ENCODE data around the gene NETO1. TPM values are rescaled to one million over a fixed set of nuclear protein-coding genes. Genes with fewer than 3 reads are reported as not detected.

The NETO1 gene
- total and polyA plus RNA-seq, 8 donors, result 0.26 to 2.3 (median 1.3) TPM; not detected in 4

DNA sequence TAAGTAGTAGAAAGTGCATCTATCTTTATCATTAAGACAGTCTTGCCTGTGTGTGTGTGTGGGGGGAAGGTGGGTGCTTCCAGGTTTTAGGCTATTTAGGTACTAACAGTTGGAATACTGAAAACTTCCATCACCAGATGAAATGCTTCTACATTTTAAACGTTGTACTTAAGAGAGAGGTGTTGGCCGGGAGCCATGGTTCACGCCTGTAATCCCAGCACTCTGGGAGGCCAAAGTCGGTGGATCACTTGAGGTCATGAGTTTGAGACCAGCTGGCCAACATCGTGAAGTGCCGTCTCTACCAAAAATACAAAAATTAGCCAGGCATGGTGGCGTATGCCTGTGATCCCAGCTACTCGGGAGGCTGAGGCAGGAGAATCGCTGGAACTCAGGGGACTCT lies 4.0 kb downstream of the NETO1 start:
- intact Hi-C loops (cut with DNase I), result no loop called here
- Histone ChIP-seq H3K27me3 (peaks cover 0 to 13% (median 2%) of the 10 kb centered on the region in 4 donors), H3K4me1 (no peaks in the 10 kb centered on the region), H3K27ac (no peak overlapping the region), H3K4me3 (no peak overlapping the region), H3K9me3 (no peaks in the 10 kb centered on the region), H3K36me3 (no peaks in the 10 kb centered on the region)
- TF ChIP-seq, protein P1, sequence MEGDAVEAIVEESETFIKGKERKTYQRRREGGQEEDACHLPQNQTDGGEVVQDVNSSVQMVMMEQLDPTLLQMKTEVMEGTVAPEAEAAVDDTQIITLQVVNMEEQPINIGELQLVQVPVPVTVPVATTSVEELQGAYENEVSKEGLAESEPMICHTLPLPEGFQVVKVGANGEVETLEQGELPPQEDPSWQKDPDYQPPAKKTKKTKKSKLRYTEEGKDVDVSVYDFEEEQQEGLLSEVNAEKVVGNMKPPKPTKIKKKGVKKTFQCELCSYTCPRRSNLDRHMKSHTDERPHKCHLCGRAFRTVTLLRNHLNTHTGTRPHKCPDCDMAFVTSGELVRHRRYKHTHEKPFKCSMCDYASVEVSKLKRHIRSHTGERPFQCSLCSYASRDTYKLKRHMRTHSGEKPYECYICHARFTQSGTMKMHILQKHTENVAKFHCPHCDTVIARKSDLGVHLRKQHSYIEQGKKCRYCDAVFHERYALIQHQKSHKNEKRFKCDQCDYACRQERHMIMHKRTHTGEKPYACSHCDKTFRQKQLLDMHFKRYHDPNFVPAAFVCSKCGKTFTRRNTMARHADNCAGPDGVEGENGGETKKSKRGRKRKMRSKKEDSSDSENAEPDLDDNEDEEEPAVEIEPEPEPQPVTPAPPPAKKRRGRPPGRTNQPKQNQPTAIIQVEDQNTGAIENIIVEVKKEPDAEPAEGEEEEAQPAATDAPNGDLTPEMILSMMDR (IDR thresholded peaks at IDR 0.05), result no peak
- ATAC-seq, result no peak
- DNase-seq, result no peak
- 65 to 80% methylated on average over 9 of the region's 9 CpGs for WGBS, 2 donors
- no peak for FAIRE-seq

DNA sequence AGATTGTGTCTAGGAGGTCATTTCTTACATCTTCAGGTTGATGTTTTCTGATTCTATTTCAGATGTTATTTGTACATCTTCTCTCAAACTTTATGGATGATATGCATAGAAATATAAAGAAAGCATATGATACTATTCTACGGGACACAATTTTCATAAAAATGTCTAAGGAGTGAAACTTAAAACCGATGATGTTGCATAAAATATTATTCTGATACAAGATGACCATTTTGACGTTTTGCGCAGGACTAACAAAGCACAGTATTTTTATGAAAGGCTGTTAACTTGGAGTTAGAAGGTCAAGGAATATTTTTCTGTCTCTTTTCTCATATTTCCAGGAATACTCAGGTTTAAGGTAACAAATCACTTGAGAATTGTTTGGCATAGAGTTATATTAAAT lies 8.7 kb downstream of the NETO1 start:
- Histone ChIP-seq H3K9me3 (no peaks in the 10 kb centered on the region), H3K27ac (no peak overlapping the region), H3K4me3 (no peak overlapping the region), H3K27me3 (no peaks in the 10 kb centered on the region), H3K36me3 (no peaks in the 10 kb centered on the region), H3K4me1 (no peaks in the 10 kb centered on the region)
- TF ChIP-seq, protein P1 (IDR thresholded peaks at IDR 0.05), result no peak
- 64 to 82% methylated on average over 4 of the region's 4 CpGs for WGBS, 2 donors
- no peak for DNase-seq
- intact Hi-C loops (cut with DNase I), result no loop called here
- FAIRE-seq, result no peak
- no peak for ATAC-seq

DNA sequence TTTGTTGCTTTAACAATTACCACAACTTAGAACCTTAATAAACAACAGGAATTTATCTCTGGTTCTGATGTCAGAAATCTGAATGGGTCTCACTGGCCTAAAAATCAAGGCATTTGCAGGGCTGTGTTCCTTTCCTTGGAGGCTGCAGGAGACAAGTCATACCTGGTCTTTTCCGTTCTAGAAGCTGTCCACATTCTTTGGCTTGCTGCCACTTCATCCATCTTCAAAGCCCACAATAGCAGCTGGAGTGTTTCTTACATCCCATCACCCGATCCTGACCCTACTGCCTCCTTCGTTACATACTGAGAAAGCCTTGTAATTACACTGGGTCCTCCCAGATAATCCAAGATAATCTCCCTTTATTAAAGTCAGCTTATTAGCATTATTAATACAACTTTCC lies 18.1 kb downstream of the NETO1 start:
- Histone ChIP-seq H3K27ac (no peak overlapping the region), H3K4me1 (no peaks in the 10 kb centered on the region), H3K36me3 (no peaks in the 10 kb centered on the region), H3K9me3 (no peaks in the 10 kb centered on the region), H3K27me3 (no peaks in the 10 kb centered on the region), H3K4me3 (no peak overlapping the region)
- ATAC-seq (no peak), DNase-seq (no peak), FAIRE-seq (no peak)
- intact Hi-C loops (cut with DNase I), result no loop called here
- WGBS, 2 donors, result 40 to 50% methylated on average over 3 of the region's 3 CpGs
- TF ChIP-seq, protein P1 (IDR thresholded peaks at IDR 0.05), result no peak

DNA sequence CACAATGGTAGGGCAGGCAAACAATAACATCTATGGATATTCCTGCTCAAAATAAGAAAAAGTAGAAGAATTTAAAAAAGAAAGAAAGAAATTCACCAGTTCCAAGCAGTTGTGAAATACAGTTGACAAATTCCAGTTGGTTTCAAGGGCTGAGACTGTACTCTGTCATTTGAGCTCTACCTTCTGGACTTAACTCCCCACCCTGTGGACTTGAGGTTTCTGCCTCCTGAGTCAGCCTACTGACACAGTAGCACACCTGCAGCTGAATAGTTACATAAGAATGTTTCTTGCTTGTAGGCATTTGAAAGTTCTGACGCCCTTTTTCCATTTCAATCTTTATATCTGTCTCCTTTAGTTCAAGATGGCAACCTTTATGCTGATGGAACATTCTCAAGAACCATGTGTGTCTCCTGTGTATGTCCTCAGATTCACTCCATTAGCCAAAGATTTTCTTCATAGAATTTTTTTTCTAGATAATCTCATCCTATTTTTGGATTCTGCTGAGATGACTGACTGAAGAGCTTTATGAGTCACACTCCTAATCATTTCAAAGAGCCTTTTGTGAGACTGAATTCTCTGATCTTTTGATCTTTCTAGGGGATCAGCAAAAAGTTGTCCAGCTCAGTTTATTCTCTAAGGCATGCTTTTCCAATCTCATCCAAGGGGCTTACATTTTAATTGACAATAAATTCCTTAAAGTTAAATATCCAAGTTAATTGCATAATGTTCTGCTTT lies 19.1 kb downstream of the NETO1 start:
- Histone ChIP-seq H3K9me3 (no peaks in the 10 kb centered on the region), H3K36me3 (no peaks in the 10 kb centered on the region), H3K27ac (no peak overlapping the region), H3K4me1 (no peaks in the 10 kb centered on the region), H3K4me3 (no peak overlapping the region), H3K27me3 (no peaks in the 10 kb centered on the region)
- no peak for FAIRE-seq
- 23% methylated on average over 1 of the region's 1 CpG for WGBS, 2 donors
- intact Hi-C loops (cut with DNase I), result no loop called here
- no peak for ATAC-seq
- TF ChIP-seq, protein P1 (IDR thresholded peaks at IDR 0.05), result no peak
- DNase-seq, result no peak

DNA sequence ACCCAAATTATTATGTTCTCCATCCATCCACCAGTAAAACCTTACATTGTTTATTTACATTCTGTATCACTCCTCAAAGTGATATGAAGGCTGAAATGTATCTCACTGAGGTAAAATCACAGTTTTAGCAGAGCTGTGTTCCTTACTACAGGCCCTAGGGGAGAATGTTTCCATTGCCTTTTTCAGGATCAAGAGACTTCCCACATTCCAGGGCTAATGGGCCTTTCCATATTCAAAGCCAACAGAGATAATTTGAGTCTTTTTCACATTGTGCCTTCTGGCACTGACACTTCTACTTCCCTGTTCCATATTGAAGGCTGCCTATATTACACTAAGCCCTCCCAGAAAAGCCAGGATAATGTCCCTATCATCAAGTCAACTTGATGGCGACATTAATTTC lies 20.0 kb downstream of the NETO1 start:
- Histone ChIP-seq H3K4me1 (no peaks in the 10 kb centered on the region), H3K9me3 (no peaks in the 10 kb centered on the region), H3K27me3 (no peaks in the 10 kb centered on the region), H3K27ac (no peak overlapping the region), H3K4me3 (no peak overlapping the region), H3K36me3 (no peaks in the 10 kb centered on the region)
- intact Hi-C loops (cut with DNase I), result no loop called here
- no peak for DNase-seq
- WGBS, 2 donors, result 68 to 86% methylated on average over 1 of the region's 1 CpG
- FAIRE-seq, result no peak
- ATAC-seq, result no peak
- TF ChIP-seq, protein P1 (IDR thresholded peaks at IDR 0.05), result no peak
